ENCODE data around the gene FLVCR2.

DNA sequence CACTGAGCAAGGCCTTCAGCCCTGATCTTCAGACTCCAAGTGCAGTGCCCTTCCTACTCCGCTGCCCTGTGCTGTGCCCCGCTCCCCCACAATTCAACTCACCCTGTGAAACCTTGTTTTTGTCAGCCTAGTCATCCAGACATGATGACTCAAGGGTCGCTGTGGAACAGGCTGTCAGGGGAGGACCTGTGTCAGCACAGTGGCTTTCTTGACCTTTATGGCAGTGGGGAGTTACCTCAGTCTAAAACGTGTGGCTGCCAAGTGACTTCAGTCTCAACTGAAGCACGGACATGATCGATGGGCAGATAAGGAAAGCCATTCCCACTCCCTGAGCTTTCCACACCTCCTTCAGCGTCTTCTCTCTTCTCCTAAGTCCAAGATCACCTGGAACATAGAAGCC lies 16.3 kb upstream of the FLVCR2 start:
- no peak for TF ChIP-seq POLR2AphosphoS5 (IDR thresholded peaks at IDR 0.05; ENCODE audit: low read depth, low read length)
- TF ChIP-seq REST (IDR thresholded peaks at IDR 0.05; ENCODE audit: insufficient read depth in 1 of 2, low read depth in 2 of 2, low read length in 2 of 2), result no peak

Data from PFSK-1 (cell line).